Measurements from ENCODE around the gene TBRG4.

TBRG4 gene

GRCh38 chr7:45132708-45133320, 21.3 kb upstream of the TBRG4 start:
- no peak for ATAC-seq
- TF ChIP-seq ZNF565 (CRISPR knock-in tag; conservative IDR thresholded peaks at IDR 0.05; ENCODE audit: low read depth) (no peak), ARNTL (CRISPR knock-in tag; IDR thresholded peaks at IDR 0.05; ENCODE audit: borderline replicate concordance, low read depth) (no peak), CSDC2 (CRISPR knock-in tag; IDR thresholded peaks at IDR 0.05) (no peak), PATZ1 (CRISPR knock-in tag; IDR thresholded peaks at IDR 0.05; ENCODE audit: borderline replicate concordance) (no peak)

- no peak for ATAC-seq
- TF ChIP-seq POU6F1 (CRISPR knock-in tag; IDR thresholded peaks at IDR 0.05; ENCODE audit: borderline replicate concordance, low read depth) (no peak), PPARA (CRISPR knock-in tag; IDR thresholded peaks at IDR 0.05; ENCODE audit: borderline replicate concordance) (no peak), ZC3H10 (CRISPR knock-in tag; IDR thresholded peaks at IDR 0.05) (no peak), ZNF70 (CRISPR knock-in tag; IDR thresholded peaks at IDR 0.05) (no peak), CREB5 (CRISPR knock-in tag; IDR thresholded peaks at IDR 0.05; ENCODE audit: low read depth) (no peak), ARNTL (CRISPR knock-in tag; IDR thresholded peaks at IDR 0.05; ENCODE audit: borderline replicate concordance, low read depth) (no peak), GLIS3 (CRISPR knock-in tag; IDR thresholded peaks at IDR 0.05) (no peak), ZFP3 (CRISPR knock-in tag; IDR thresholded peaks at IDR 0.05) (no peak), OSR1 (CRISPR knock-in tag; IDR thresholded peaks at IDR 0.05) (no peak), ISL1 (CRISPR knock-in tag; IDR thresholded peaks at IDR 0.05) (no peak), CSRNP3 (CRISPR knock-in tag; IDR thresholded peaks at IDR 0.05) (no peak)
Measured at GRCh38 chr7:45131891-45132290, 20.4 kb upstream of the TBRG4 start.

- TF ChIP-seq TSHZ2 (CRISPR knock-in tag; IDR thresholded peaks at IDR 0.05) (no peak), ESRRG (CRISPR knock-in tag; IDR thresholded peaks at IDR 0.05) (no peak), GLIS3 (CRISPR knock-in tag; IDR thresholded peaks at IDR 0.05) (no peak), PPARA (CRISPR knock-in tag; IDR thresholded peaks at IDR 0.05; ENCODE audit: borderline replicate concordance) (no peak), CSDC2 (CRISPR knock-in tag; IDR thresholded peaks at IDR 0.05) (no peak), TOX (CRISPR knock-in tag; IDR thresholded peaks at IDR 0.05; ENCODE audit: borderline replicate concordance) (no peak)
- no peak for ATAC-seq
Measured at GRCh38 chr7:45130910-45131309, 19.4 kb upstream of the TBRG4 start.

- no peak for ATAC-seq
- TF ChIP-seq OSR1 (CRISPR knock-in tag; IDR thresholded peaks at IDR 0.05) (no peak), BACH2 (CRISPR knock-in tag; IDR thresholded peaks at IDR 0.05; ENCODE audit: borderline replicate concordance) (no peak), PATZ1 (CRISPR knock-in tag; IDR thresholded peaks at IDR 0.05; ENCODE audit: borderline replicate concordance) (no peak), ZNF565 (CRISPR knock-in tag; conservative IDR thresholded peaks at IDR 0.05; ENCODE audit: low read depth) (no peak), CSRNP3 (CRISPR knock-in tag; IDR thresholded peaks at IDR 0.05) (no peak), ZFP3 (CRISPR knock-in tag; IDR thresholded peaks at IDR 0.05) (no peak), ZNF70 (CRISPR knock-in tag; IDR thresholded peaks at IDR 0.05) (no peak), ZFP30 (CRISPR knock-in tag; IDR thresholded peaks at IDR 0.05) (no peak), TSHZ2 (CRISPR knock-in tag; IDR thresholded peaks at IDR 0.05) (no peak)
Measured at GRCh38 chr7:45129906-45130305, 18.4 kb upstream of the TBRG4 start.
